K562 (cell line): ENCODE measurements around the gene NLRP10. TPM values are rescaled to one million over a fixed set of nuclear protein-coding genes. Genes with fewer than 3 reads are reported as not detected.
A peak's percentile ranks its signal among the peaks of the same experiment; 100 is the strongest.

Source experiments
- BCOR ChIP-seq: fragments of 450-650 bp; IDR thresholded peaks from 2 replicates; pipeline ENCODE4 v1.6.1; 2016
- CAMTA2 ChIP-seq: fragments of 250-450 bp; sonication (Bioruptor Pico); conservative IDR thresholded peaks from 2 replicates; pipeline ENCODE4 v1.5.1; 2022
- E2F5 ChIP-seq: sonication (generic); formaldehyde crosslinking; IDR thresholded peaks from 2 replicates; pipeline ENCODE4 v1.8.0; 2022; ENCODE audit warnings: mild to moderate bottlenecking, missing genetic modification reagents
- E2F6 ChIP-seq, 2 experiments: IDR thresholded peaks; 2 replicates each; pipeline ENCODE4 v1.6.1; 2011; ENCODE audit warnings: borderline replicate concordance in 1 of 2, control low read depth in 1 of 2, low read depth in 1 of 2, low read length in 1 of 2, mild to moderate bottlenecking in 1 of 2, mixed read lengths in 1 of 2, moderate library complexity in 1 of 2; ENCODE audit not compliant: insufficient read depth in 1 of 2, insufficient read length in 1 of 2, poor library complexity in 1 of 2, severe bottlenecking in 1 of 2; ENCODE audit errors: extremely low read depth in 1 of 2
- JUND ChIP-seq, 2 experiments: IDR thresholded peaks; 2 replicates in 1 of 2; 3 replicates in 1 of 2; pipeline ENCODE4 v1.6.1; 2011; ENCODE audit warnings: borderline replicate concordance in 2 of 2, low read depth in 2 of 2, low read length in 2 of 2, improper control_type of control experiment in 1 of 2, missing biosample characterization in 1 of 2, missing genetic modification characterization in 1 of 2, missing genetic modification reagents in 1 of 2
- NCOR1 ChIP-seq: fragments of 450-650 bp; IDR thresholded peaks from 2 replicates; pipeline ENCODE4 v1.6.1; 2016; ENCODE audit warnings: mild to moderate bottlenecking, moderate library complexity
- PHF21A ChIP-seq: fragments of 450-650 bp; IDR thresholded peaks from 2 replicates; pipeline ENCODE4 v1.6.1; 2017; ENCODE audit warnings: low read depth, borderline replicate concordance
- RB1 ChIP-seq: fragments of 450-650 bp; IDR thresholded peaks from 2 replicates; pipeline ENCODE4 v1.6.1; 2017; ENCODE audit warnings: low read depth, mild to moderate bottlenecking
- SMC3 ChIP-seq: conservative IDR thresholded peaks from 2 replicates; pipeline ENCODE4 v1.6.1; 2011; ENCODE audit warnings: low read depth, low read length, improper control_type of control experiment; ENCODE audit not compliant: insufficient read depth
- SNIP1 ChIP-seq: fragments of 450-650 bp; IDR thresholded peaks from 2 replicates; pipeline ENCODE4 v1.7.1; 2017; ENCODE audit warnings: low read depth, mild to moderate bottlenecking
- SP1 ChIP-seq: sonication (generic); formaldehyde crosslinking; IDR thresholded peaks from 2 replicates; pipeline ENCODE4 v1.8.1; 2022; ENCODE audit warnings: mild to moderate bottlenecking, missing genetic modification reagents
- SPI1 ChIP-seq: IDR thresholded peaks from 2 replicates; pipeline ENCODE4 v1.6.1; 2011; ENCODE audit warnings: low read depth, low read length, control low read depth, borderline replicate concordance
- TAF7 ChIP-seq: fragments of 450-650 bp; IDR thresholded peaks from 2 replicates; pipeline ENCODE4 v1.6.1; 2016; ENCODE audit warnings: missing genetic modification characterization, missing compliant biosample characterization
- ZNF212 ChIP-seq: fragments of 450-650 bp; formaldehyde crosslinking; IDR thresholded peaks from 2 replicates; pipeline ENCODE4 v1.4.0; 2020; ENCODE audit warnings: mild to moderate bottlenecking
- polyA plus RNA-seq, 8 experiments: library from polyadenylated mRNA; depleted of rRNA in 4 of 8; stranded (reverse) in 5 of 8; unstranded in 3 of 8; fragments of >200 nt; fragmentation: Nextera tagmentation in 2 of 8; fragmentation: Illumina TruSeq in 1 of 8; extraction: Ambion mirVana in 2 of 8; extraction: Trizol in 1 of 8; gene quantifications; 2 replicates each; pipeline versions ENCODE4 v1.2.1 to v1.2.3, GENCODE V29; 2011 to 2014; ENCODE audit warnings: inconsistent platforms in 1 of 8, missing spikeins in 1 of 8
- total RNA-seq, 7 experiments: library from RNA; depleted of rRNA in 6 of 7; stranded (reverse); fragments of >200 nt in 6 of 7; fragmentation: Illumina TruSeq in 2 of 7; extraction: Trizol in 2 of 7; gene quantifications; 2 replicates each; pipeline versions ENCODE4 v1.2.1 to v1.2.3, GENCODE V29; 2011 to 2021; ENCODE audit warnings: low replicate concordance in 1 of 7
- TF ChIP-seq, protein P1 (sequence below): fragments of 450-650 bp; IDR thresholded peaks from 2 replicates; pipeline ENCODE4 v1.6.1; 2016; ENCODE audit warnings: mild to moderate bottlenecking, moderate library complexity

The NLRP10 gene
- total and polyA plus RNA-seq, 9 of the 15 experiments (the other 6 are each of a cell fraction or from before 2014, with no cell fraction given): 0.04 to 0.14 (median 0.09) TPM; not detected in 6

GRCh38 chr11:8006349-8006977, 41.2 kb upstream of the NLRP10 start (continued):
- TF ChIP-seq SPI1 (no peak), SP1 (CRISPR knock-in tag) (no peak), PHF21A (no peak), ZNF212 (CRISPR knock-in tag) (no peak), CAMTA2 (CRISPR knock-in tag) (no peak), JUND (IDR thresholded peaks at IDR 0.05; ENCODE audit: borderline replicate concordance, low read depth, low read length) (peak; percentile 12; the same call in 1 of the 2 replicates), JUND (tag; IDR thresholded peaks at IDR 0.05; ENCODE audit: borderline replicate concordance, low read depth, low read length) (no peak), SMC3 (peak; percentile 86), E2F5 (CRISPR knock-in tag) (no peak), TAF7 (tag) (no peak), RB1 (peak; percentile 56; the same call in 1 of the 2 replicates), E2F6 (IDR thresholded peaks at IDR 0.05; ENCODE audit: borderline replicate concordance in 1 of 2, extremely low read depth in 1 of 2, insufficient read depth in 1 of 2, insufficient read length in 1 of 2, low read depth in 1 of 2, low read length in 1 of 2, poor library complexity in 1 of 2, severe bottlenecking in 1 of 2) (no peak), SNIP1 (no peak), NCOR1 (no peak), BCOR (no peak)
- TF ChIP-seq, protein P1, sequence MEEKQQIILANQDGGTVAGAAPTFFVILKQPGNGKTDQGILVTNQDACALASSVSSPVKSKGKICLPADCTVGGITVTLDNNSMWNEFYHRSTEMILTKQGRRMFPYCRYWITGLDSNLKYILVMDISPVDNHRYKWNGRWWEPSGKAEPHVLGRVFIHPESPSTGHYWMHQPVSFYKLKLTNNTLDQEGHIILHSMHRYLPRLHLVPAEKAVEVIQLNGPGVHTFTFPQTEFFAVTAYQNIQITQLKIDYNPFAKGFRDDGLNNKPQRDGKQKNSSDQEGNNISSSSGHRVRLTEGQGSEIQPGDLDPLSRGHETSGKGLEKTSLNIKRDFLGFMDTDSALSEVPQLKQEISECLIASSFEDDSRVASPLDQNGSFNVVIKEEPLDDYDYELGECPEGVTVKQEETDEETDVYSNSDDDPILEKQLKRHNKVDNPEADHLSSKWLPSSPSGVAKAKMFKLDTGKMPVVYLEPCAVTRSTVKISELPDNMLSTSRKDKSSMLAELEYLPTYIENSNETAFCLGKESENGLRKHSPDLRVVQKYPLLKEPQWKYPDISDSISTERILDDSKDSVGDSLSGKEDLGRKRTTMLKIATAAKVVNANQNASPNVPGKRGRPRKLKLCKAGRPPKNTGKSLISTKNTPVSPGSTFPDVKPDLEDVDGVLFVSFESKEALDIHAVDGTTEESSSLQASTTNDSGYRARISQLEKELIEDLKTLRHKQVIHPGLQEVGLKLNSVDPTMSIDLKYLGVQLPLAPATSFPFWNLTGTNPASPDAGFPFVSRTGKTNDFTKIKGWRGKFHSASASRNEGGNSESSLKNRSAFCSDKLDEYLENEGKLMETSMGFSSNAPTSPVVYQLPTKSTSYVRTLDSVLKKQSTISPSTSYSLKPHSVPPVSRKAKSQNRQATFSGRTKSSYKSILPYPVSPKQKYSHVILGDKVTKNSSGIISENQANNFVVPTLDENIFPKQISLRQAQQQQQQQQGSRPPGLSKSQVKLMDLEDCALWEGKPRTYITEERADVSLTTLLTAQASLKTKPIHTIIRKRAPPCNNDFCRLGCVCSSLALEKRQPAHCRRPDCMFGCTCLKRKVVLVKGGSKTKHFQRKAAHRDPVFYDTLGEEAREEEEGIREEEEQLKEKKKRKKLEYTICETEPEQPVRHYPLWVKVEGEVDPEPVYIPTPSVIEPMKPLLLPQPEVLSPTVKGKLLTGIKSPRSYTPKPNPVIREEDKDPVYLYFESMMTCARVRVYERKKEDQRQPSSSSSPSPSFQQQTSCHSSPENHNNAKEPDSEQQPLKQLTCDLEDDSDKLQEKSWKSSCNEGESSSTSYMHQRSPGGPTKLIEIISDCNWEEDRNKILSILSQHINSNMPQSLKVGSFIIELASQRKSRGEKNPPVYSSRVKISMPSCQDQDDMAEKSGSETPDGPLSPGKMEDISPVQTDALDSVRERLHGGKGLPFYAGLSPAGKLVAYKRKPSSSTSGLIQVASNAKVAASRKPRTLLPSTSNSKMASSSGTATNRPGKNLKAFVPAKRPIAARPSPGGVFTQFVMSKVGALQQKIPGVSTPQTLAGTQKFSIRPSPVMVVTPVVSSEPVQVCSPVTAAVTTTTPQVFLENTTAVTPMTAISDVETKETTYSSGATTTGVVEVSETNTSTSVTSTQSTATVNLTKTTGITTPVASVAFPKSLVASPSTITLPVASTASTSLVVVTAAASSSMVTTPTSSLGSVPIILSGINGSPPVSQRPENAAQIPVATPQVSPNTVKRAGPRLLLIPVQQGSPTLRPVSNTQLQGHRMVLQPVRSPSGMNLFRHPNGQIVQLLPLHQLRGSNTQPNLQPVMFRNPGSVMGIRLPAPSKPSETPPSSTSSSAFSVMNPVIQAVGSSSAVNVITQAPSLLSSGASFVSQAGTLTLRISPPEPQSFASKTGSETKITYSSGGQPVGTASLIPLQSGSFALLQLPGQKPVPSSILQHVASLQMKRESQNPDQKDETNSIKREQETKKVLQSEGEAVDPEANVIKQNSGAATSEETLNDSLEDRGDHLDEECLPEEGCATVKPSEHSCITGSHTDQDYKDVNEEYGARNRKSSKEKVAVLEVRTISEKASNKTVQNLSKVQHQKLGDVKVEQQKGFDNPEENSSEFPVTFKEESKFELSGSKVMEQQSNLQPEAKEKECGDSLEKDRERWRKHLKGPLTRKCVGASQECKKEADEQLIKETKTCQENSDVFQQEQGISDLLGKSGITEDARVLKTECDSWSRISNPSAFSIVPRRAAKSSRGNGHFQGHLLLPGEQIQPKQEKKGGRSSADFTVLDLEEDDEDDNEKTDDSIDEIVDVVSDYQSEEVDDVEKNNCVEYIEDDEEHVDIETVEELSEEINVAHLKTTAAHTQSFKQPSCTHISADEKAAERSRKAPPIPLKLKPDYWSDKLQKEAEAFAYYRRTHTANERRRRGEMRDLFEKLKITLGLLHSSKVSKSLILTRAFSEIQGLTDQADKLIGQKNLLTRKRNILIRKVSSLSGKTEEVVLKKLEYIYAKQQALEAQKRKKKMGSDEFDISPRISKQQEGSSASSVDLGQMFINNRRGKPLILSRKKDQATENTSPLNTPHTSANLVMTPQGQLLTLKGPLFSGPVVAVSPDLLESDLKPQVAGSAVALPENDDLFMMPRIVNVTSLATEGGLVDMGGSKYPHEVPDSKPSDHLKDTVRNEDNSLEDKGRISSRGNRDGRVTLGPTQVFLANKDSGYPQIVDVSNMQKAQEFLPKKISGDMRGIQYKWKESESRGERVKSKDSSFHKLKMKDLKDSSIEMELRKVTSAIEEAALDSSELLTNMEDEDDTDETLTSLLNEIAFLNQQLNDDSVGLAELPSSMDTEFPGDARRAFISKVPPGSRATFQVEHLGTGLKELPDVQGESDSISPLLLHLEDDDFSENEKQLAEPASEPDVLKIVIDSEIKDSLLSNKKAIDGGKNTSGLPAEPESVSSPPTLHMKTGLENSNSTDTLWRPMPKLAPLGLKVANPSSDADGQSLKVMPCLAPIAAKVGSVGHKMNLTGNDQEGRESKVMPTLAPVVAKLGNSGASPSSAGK: no peak
